Adrenal gland (tissue), 12 donors: ENCODE data around the gene PRSS1. TPM values are rescaled to one million over a fixed set of nuclear protein-coding genes. Genes with fewer than 3 reads are reported as not detected.

ENCODE experiments used
- DNase-seq, 7 donors: peaks; one replicate each; pipeline ENCODE4 v3.0.0-alpha.2; 2019 to 2020
- H3K27ac ChIP-seq, 5 donors: fragments of 200-600 bp; sonication (generic) in 4 of 5; 1 replicate in 3 of 5; 2 replicates in 2 of 5; pipeline versions ENCODE4 v1.5.1 to v1.8.0; 2016 to 2020; ENCODE audit warnings: mild to moderate bottlenecking in 1 of 5
- H3K27me3 ChIP-seq: fragments of 200-600 bp; 2 replicates; pipeline ENCODE4 v1.8.0; 2021
- H3K36me3 ChIP-seq, 2 donors: fragments of 200-600 bp; replicated peaks in 1 of 2; 1 replicate in 1 of 2; 2 replicates in 1 of 2; pipeline versions ENCODE4 v1.5.1 to v1.8.0; 2018 to 2022
- H3K4me1 ChIP-seq, 2 donors: fragments of 200-600 bp; replicated peaks in 1 of 2; 1 replicate in 1 of 2; 2 replicates in 1 of 2; pipeline versions ENCODE4 v1.5.1 to v1.8.0; 2018 to 2021
- H3K4me3 ChIP-seq, 4 donors: fragments of 200-600 bp; sonication (generic) in 3 of 4; one replicate each; pipeline ENCODE4 v1.5.1; 2016 to 2018
- H3K9me3 ChIP-seq, 3 donors: fragments of 200-600 bp; sonication (generic) in 1 of 3; replicated peaks in 1 of 3; 1 replicate in 2 of 3; 2 replicates in 1 of 3; pipeline versions ENCODE4 v1.5.1 to v1.8.0; 2016 to 2021
- CTCF ChIP-seq, 6 experiments: fragments of 450-650 bp in 4 of 6; fragments of 200-600 bp in 2 of 6; sonication (generic) in 1 of 6; IDR thresholded peaks; 1 replicate in 5 of 6; 2 replicates in 1 of 6; pipeline versions ENCODE4 v1.5.1 to v1.8.0; 2016 to 2021; ENCODE audit warnings: antibody characterized with exemption in 6 of 6, mild to moderate bottlenecking in 2 of 6, moderate library complexity in 1 of 6
- POLR2A ChIP-seq, 2 donors: fragments of 450-650 bp; IDR thresholded peaks; one replicate each; pipeline ENCODE4 v1.6.1; 2017; ENCODE audit warnings: antibody characterized with exemption in 2 of 2, mild to moderate bottlenecking in 2 of 2, moderate library complexity in 1 of 2
- WGBS, 4 donors: extraction: QIAGEN DNeasy Blood & Tissue Kit in 2 of 4; methylation state at CpG; one replicate each; pipeline versions ENCODE4 v1.1.5 to v1.1.7; 2013 to 2017; 5-methylcytosine and 5-hydroxymethylcytosine counted together
- intact Hi-C, 2 donors: fragments of 100-400 bp; cut with DNase I; formaldehyde crosslinking; loops; one replicate each; pipeline versions ENCODE4 v1.14.1 to v1.15.0; 2022 to 2023
- polyA plus RNA-seq, 3 donors: library from polyadenylated mRNA; stranded (reverse); fragments of 200-250 nt in 2 of 3; fragments of 350-450 nt in 1 of 3; fragmentation: Illumina TruSeq in 1 of 3; extraction: RNeasy Lipid Tissue Mini Kit (QIAGEN cat#74804) in 1 of 3; gene quantifications; one replicate each; pipeline ENCODE4 v1.2.3, GENCODE V29; 2013 to 2014
- total RNA-seq, 9 donors: library from RNA; depleted of rRNA in 4 of 9; stranded (reverse); fragments of >200 nt in 4 of 9; fragments of 120-200 nt in 1 of 9; fragmentation: NEBNext Ultra II Directional in 1 of 9; extraction: Animal tissue kit (Norgen Biotek cat#: 25700) in 1 of 9; gene quantifications; one replicate each; pipeline versions ENCODE4 v1.1.0 to v1.2.4, GENCODE V29; 2013 to 2023
- donor health status: healthy with polysubstance abuse.
- donor health status: Bipolar disorder and iron deficiency.
- donor health status: DM: yes; HTN: yes; CAD: no.
- donor health status: DM: no; HTN: no; CAD: no.
- donor health status: DM: no; HTN: no; CAD: no.
- donor health status: DM: yes; HTN: yes; CAD: no.

PRSS1 gene
- total and polyA plus RNA-seq, 12 donors = 3.2 to 15.4 (median 3.3) TPM; not detected in 7

GRCh38 chr7:142711196-142711595, 38.1 kb upstream of the PRSS1 start:
- Histone ChIP-seq H3K9me3 (no peaks in the 10 kb centered on the region), H3K27ac (no peak overlapping the region), H3K4me3 (no peak overlapping the region), H3K36me3 (no peaks in the 10 kb centered on the region), H3K27me3 (no peaks in the 10 kb centered on the region), H3K4me1 (no peaks in the 10 kb centered on the region)
- WGBS, 4 donors = 35 to 45% (median 43%) methylated on average over 2 of the region's 2 CpGs
- no peak for DNase-seq
- no peak for TF ChIP-seq POLR2A (IDR thresholded peaks at IDR 0.05)
- TF ChIP-seq CTCF (IDR thresholded peaks at IDR 0.05) = no peak
- intact Hi-C loops = loop anchor here in 1 of 2 donors (5.0 kb wide), 1 partner anchor 71 kb away; no protein-coding TSS in a partner anchor

DNA sequence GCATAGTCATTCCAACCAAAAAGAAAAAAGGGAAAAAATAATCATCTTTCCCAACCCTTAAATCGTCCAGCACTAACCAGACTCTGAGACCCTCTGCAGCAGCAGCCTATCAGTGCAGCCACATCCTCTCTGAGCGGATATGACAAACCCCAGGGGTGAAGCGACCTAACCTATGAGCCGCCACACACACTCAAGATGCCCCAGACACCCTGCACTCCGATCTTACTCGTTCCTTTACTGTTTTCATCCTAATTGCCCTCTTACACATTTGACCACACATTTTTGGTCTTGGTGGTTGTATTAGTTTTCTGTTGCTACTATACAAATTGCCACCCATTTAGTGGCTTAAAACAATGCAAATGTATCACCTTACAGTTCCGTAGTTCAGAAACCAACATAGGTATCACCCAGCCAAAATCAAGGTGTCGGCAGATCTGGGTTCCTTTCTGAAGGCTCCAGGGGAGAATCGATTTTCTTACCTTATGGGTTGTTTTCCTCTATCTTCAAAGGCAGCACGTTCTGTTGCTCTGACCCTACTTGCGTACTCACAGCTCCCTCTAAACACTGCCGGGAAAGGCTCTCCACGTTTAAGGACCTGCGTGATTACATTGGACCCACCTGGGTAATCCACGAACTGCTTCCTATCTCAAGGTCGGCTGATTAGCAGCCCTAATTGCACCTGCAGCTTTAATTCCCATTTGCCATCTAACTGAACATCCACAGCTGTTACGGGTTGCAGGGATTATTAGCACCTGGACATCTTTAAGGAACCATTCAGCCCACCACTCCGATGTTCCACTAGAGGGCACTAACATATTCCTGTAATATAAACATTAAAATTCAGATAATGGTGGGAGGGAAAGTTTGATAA, 37.3 kb upstream of the PRSS1 start:
- Histone ChIP-seq H3K27ac (no peak overlapping the region), H3K4me1 (no peaks in the 10 kb centered on the region), H3K36me3 (no peaks in the 10 kb centered on the region), H3K27me3 (no peaks in the 10 kb centered on the region), H3K9me3 (no peaks in the 10 kb centered on the region), H3K4me3 (no peak overlapping the region)
- intact Hi-C loops = loop anchor here in 1 of 2 donors (5.0 kb wide), 1 partner anchor 70 kb away; no protein-coding TSS in a partner anchor
- peak in 3 of 7 donors; percentile 26 to 32 (median 32) for DNase-seq
- 52 to 58% (median 54%) methylated on average over 18 of the region's 18 CpGs for WGBS, 4 donors
- TF ChIP-seq CTCF (IDR thresholded peaks at IDR 0.05) = peak; percentile 35 to 56 (median 47)
- no peak for TF ChIP-seq POLR2A (IDR thresholded peaks at IDR 0.05)

DNA sequence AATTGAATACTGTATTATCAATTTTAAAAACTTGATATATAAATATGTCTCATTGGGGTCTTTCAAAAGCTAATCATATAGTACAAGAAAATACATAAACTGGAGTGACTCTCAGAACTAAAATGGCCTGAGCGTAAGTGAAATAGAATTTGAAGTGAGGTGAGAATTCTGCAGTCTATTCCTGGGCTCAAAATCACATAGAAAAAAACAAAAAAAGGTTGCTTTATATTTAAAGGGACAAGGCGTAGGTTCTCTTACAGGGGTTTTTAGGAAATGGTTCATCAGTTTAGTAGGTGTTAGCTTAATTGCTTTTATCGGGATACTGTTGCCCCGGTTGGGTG, 36.7 kb upstream of the PRSS1 start:
- TF ChIP-seq CTCF (IDR thresholded peaks at IDR 0.05) (no peak), POLR2A (IDR thresholded peaks at IDR 0.05) (no peak)
- Histone ChIP-seq H3K9me3 (no peaks in the 10 kb centered on the region), H3K36me3 (no peaks in the 10 kb centered on the region), H3K27ac (no peak overlapping the region), H3K27me3 (no peaks in the 10 kb centered on the region), H3K4me1 (no peaks in the 10 kb centered on the region), H3K4me3 (no peak overlapping the region)
- intact Hi-C loops = loop anchor here in 1 of 2 donors (5.0 kb wide), 1 partner anchor 70 kb away; no protein-coding TSS in a partner anchor
- WGBS, 4 donors = 69 to 81% (median 76%) methylated on average over 4 of the region's 4 CpGs
- no peak for DNase-seq

GRCh38 chr7:142714375-142714774, 34.9 kb upstream of the PRSS1 start:
- Histone ChIP-seq H3K27me3 (no peaks in the 10 kb centered on the region), H3K36me3 (no peaks in the 10 kb centered on the region), H3K9me3 (no peaks in the 10 kb centered on the region), H3K4me1 (peaks cover 0 to 5% of the 10 kb centered on the region in 2 donors), H3K27ac (no peak overlapping the region), H3K4me3 (no peak overlapping the region)
- no peak for DNase-seq
- intact Hi-C loops = loop anchor here in 1 of 2 donors (5.0 kb wide), 1 partner anchor 68 kb away; no protein-coding TSS in a partner anchor
- TF ChIP-seq CTCF (IDR thresholded peaks at IDR 0.05) = no peak
- no peak for TF ChIP-seq POLR2A (IDR thresholded peaks at IDR 0.05)
- 41 to 47% (median 44%) methylated on average over 2 of the region's 2 CpGs for WGBS, 4 donors
